ENCODE measurements around the gene GABPB1. TPM values are rescaled to one million over a fixed set of nuclear protein-coding genes. Genes with fewer than 3 reads are reported as not detected.

GABPB1 gene
- total and polyA plus RNA-seq, 3 experiments from 2014 or later = 22.5 to 46.5 (median 45.7) TPM

DNA sequence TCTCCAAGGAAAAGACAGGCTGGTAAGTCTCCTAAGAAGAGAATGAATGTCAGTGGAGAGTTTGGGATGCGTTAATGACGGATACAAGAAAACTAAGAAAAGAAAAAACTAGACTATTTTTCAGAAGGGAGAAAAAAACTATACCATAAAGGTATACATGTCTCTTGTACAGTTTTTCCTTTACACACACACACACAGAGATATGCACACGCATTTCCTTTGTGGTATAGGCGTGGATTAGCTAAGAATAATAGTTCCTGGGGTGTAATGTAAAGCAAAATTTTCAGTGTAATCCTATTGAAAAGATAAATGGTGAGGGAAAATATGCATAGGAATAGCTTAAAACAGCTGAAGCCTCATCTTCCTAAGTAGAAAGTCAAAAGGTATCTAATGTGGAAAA, 36.3 kb downstream of the GABPB1 start:
- POLR2A ChIA-PET = no interaction called here
- CTCF ChIA-PET = interaction anchor here (1.1 to 1.4 kb wide), 2 partner anchors 9 to 897 kb away, joined by 3 to 4 read pairs; no protein-coding TSS in a partner anchor
- Histone ChIP-seq H3K27me3 (ENCODE audit: insufficient read depth, low read length, poor library complexity, severe bottlenecking) (no peaks in the 10 kb centered on the region), H3K4me3 (ENCODE audit: low read length) (no peak overlapping the region), H3K9me3 (ENCODE audit: low read length) (no peaks in the 10 kb centered on the region), H3K36me3 (ENCODE audit: insufficient read depth, low read length) (no peaks in the 10 kb centered on the region), H3K4me1 (ENCODE audit: insufficient read depth, low read length) (peaks cover 3% of the 10 kb centered on the region), H3K27ac (ENCODE audit: low read depth, low read length) (no peak overlapping the region)
- Mint-ChIP-seq H3K27ac (peak overlapping the region; percentile 25 to 91 (median 80)), H3K4me1 (peaks cover 12 to 35% (median 31%) of the 10 kb centered on the region in 3 donors), H3K4me3 (peak overlapping the region in 6 of 7 donors; percentile 44 to 80 (median 65)), H3K9me3 (no peaks in the 10 kb centered on the region), H3K36me3 (no peaks in the 10 kb centered on the region), H3K27me3 (no peaks in the 10 kb centered on the region)
- no peak for DNase-seq

DNA sequence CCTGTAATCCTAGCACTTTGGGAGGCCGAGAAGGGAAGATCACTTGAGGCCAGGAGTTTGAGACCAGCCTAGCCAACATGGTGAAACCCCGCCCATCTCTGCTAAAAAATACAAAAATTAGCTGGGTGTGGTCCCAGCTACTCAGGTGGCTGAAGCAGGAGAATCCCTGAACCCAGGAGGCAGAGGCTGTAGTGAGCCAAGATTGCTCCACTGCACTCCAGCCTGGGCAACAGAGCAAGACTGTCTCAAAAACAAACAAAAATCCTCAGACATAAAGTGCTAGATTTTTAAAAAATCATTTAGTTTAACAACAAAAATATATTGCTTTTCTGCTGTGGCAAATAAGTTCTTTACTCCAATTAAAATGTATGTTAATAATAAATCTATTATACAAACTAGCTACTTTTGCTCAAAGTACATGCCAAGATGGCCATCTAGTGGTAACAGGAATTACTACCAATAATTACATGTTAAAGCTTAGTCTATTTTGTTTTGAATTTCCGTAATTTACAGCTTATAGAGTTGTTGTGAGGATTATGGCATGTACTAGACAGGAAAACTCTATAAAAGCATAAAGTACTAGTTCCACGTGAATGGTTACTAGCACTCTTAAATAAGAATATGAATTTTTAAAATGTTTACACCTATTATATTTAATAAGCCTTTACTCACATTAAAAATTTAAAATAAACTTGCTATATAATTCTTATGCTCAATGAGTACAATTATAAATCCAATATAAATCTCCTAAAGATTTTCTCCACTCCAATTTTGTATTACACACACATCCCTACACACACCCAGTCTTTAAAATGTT, 39.0 kb downstream of the GABPB1 start:
- peaks cover 11 to 31% (median 27%) of the 10 kb centered on the region in 3 donors for H3K4me1 Mint-ChIP-seq
- no peak overlapping the region for H3K4me3 ChIP-seq (ENCODE audit: low read length)
- H3K36me3 ChIP-seq (ENCODE audit: insufficient read depth, low read length) = no peaks in the 10 kb centered on the region
- H3K27me3 Mint-ChIP-seq = no peaks in the 10 kb centered on the region
- no peaks in the 10 kb centered on the region for H3K27me3 ChIP-seq (ENCODE audit: insufficient read depth, low read length, poor library complexity, severe bottlenecking)
- no peak overlapping the region for H3K4me3 Mint-ChIP-seq
- H3K27ac Mint-ChIP-seq = peak overlapping the region in 1 of 8 donors; percentile 13
- H3K9me3 ChIP-seq (ENCODE audit: low read length) = no peaks in the 10 kb centered on the region
- peaks cover 3% of the 10 kb centered on the region for H3K4me1 ChIP-seq (ENCODE audit: insufficient read depth, low read length)
- POLR2A ChIA-PET = interaction anchor here (0.7 kb wide), 1 partner anchor 12 kb away, joined by 3 read pairs; no protein-coding TSS in a partner anchor
- DNase-seq = peak in 2 of 5 donors; percentile 23 to 28
- H3K27ac ChIP-seq (ENCODE audit: low read depth, low read length) = no peak overlapping the region
- CTCF ChIA-PET = interaction anchor here (0.8 to 2.0 kb wide), 15 partner anchors 9 to 1081 kb away, joined by 3 to 15 read pairs (median 4); partner anchors contain the start of gene SLC27A2
- no peaks in the 10 kb centered on the region for H3K9me3 Mint-ChIP-seq
- no peaks in the 10 kb centered on the region for H3K36me3 Mint-ChIP-seq

- POLR2A ChIA-PET = no interaction called here
- Mint-ChIP-seq H3K4me1 (peaks cover 0 to 7% (median 6%) of the 10 kb centered on the region in 3 donors), H3K27me3 (no peaks in the 10 kb centered on the region), H3K27ac (no peak overlapping the region), H3K9me3 (peaks cover 0 to 10% (median 8%) of the 10 kb centered on the region in 5 donors), H3K4me3 (no peak overlapping the region), H3K36me3 (peaks cover 14 to 20% (median 17%) of the 10 kb centered on the region in 3 donors)
- no peaks in the 10 kb centered on the region for H3K27me3 ChIP-seq (ENCODE audit: insufficient read depth, low read length, poor library complexity, severe bottlenecking)
- DNase-seq = no peak
- CTCF ChIA-PET = no interaction called here
- H3K4me1 ChIP-seq (ENCODE audit: insufficient read depth, low read length) = no peaks in the 10 kb centered on the region
- H3K9me3 ChIP-seq (ENCODE audit: low read length) = no peaks in the 10 kb centered on the region
- no peak overlapping the region for H3K4me3 ChIP-seq (ENCODE audit: low read length)
- peaks cover 5% of the 10 kb centered on the region for H3K36me3 ChIP-seq (ENCODE audit: insufficient read depth, low read length)
- no peak overlapping the region for H3K27ac ChIP-seq (ENCODE audit: low read depth, low read length)
Measured at GRCh38 chr15:50312636-50313035, 42.4 kb downstream of the GABPB1 start.

DNA sequence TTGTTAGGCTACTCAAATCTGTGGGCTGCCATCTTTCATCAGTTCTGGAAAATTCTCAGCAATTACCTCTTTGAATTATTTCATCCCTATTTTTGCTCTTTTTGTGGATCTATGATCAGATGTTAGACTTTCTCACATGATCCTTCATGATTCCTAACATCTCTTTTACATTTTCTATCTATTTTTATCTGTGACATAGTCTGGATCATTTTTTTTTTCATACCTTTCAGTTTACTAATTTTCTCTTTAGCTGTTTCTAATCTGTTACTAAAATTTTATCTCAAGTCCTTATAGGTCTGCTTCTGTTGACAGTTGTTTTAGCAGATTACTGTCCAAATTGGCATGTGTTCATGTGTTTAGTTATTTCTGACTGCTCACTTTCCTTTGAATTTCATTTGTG, 47.2 kb downstream of the GABPB1 start:
- no peak overlapping the region for H3K27ac ChIP-seq (ENCODE audit: low read depth, low read length)
- H3K4me3 Mint-ChIP-seq = no peak overlapping the region
- H3K4me1 ChIP-seq (ENCODE audit: insufficient read depth, low read length) = no peaks in the 10 kb centered on the region
- CTCF ChIA-PET = no interaction called here
- DNase-seq = no peak
- no peaks in the 10 kb centered on the region for H3K27me3 ChIP-seq (ENCODE audit: insufficient read depth, low read length, poor library complexity, severe bottlenecking)
- H3K27ac Mint-ChIP-seq = peak overlapping the region in 1 of 8 donors; percentile 12
- peaks cover 25 to 41% (median 40%) of the 10 kb centered on the region in 3 donors for H3K36me3 Mint-ChIP-seq
- no peaks in the 10 kb centered on the region for H3K27me3 Mint-ChIP-seq
- H3K4me3 ChIP-seq (ENCODE audit: low read length) = no peak overlapping the region
- H3K36me3 ChIP-seq (ENCODE audit: insufficient read depth, low read length) = peaks cover 6% of the 10 kb centered on the region
- H3K9me3 ChIP-seq (ENCODE audit: low read length) = no peaks in the 10 kb centered on the region
- POLR2A ChIA-PET = no interaction called here
- no peaks in the 10 kb centered on the region for H3K4me1 Mint-ChIP-seq
- H3K9me3 Mint-ChIP-seq = peaks cover 0 to 10% (median 10%) of the 10 kb centered on the region in 5 donors

- H3K36me3 ChIP-seq (ENCODE audit: insufficient read depth, low read length) = peaks cover 25% of the 10 kb centered on the region
- Mint-ChIP-seq H3K27me3 (no peaks in the 10 kb centered on the region), H3K4me3 (no peak overlapping the region), H3K9me3 (peaks cover 0 to 10% (median 10%) of the 10 kb centered on the region in 5 donors), H3K36me3 (peaks cover 31 to 64% (median 42%) of the 10 kb centered on the region in 3 donors), H3K4me1 (no peaks in the 10 kb centered on the region), H3K27ac (no peak overlapping the region)
- CTCF ChIA-PET = interaction anchor here (1.2 kb wide), 1 partner anchor 11 kb away, joined by 7 read pairs; no protein-coding TSS in a partner anchor
- no peak overlapping the region for H3K4me3 ChIP-seq (ENCODE audit: low read length)
- POLR2A ChIA-PET = no interaction called here
- no peaks in the 10 kb centered on the region for H3K9me3 ChIP-seq (ENCODE audit: low read length)
- no peak overlapping the region for H3K27ac ChIP-seq (ENCODE audit: low read depth, low read length)
- no peak for DNase-seq
- no peaks in the 10 kb centered on the region for H3K4me1 ChIP-seq (ENCODE audit: insufficient read depth, low read length)
- H3K27me3 ChIP-seq (ENCODE audit: insufficient read depth, low read length, poor library complexity, severe bottlenecking) = no peaks in the 10 kb centered on the region
Measured at GRCh38 chr15:50304836-50305235, 50.2 kb downstream of the GABPB1 start.

DNA sequence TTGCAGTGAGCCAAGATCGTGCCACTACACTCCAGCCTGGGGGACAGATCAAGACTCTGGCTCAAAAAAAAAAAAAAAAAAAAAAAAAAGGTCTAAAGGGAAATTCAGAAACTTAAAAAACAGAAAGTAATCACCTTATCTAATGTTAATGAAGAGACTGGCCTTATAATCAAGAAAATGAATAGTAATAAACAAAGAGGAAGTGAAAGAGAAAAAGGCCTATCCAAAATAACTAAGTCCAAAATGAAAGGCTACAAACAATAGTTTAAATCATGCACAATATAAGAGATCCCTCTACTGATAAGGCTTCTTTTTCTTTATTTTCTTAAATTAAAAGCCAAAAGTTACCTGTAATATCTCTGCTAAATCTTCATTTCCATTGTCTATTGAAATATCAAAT, 52.4 kb downstream of the GABPB1 start:
- H3K4me3 ChIP-seq (ENCODE audit: low read length) = no peak overlapping the region
- H3K36me3 ChIP-seq (ENCODE audit: insufficient read depth, low read length) = peaks cover 20% of the 10 kb centered on the region
- Mint-ChIP-seq H3K27me3 (no peaks in the 10 kb centered on the region), H3K36me3 (peaks cover 17 to 65% (median 22%) of the 10 kb centered on the region in 3 donors), H3K27ac (peak overlapping the region in 1 of 8 donors; percentile 9), H3K4me3 (no peak overlapping the region), H3K9me3 (peaks cover 0 to 2% (median 0%) of the 10 kb centered on the region in 5 donors), H3K4me1 (no peaks in the 10 kb centered on the region)
- no peaks in the 10 kb centered on the region for H3K27me3 ChIP-seq (ENCODE audit: insufficient read depth, low read length, poor library complexity, severe bottlenecking)
- no peaks in the 10 kb centered on the region for H3K9me3 ChIP-seq (ENCODE audit: low read length)
- DNase-seq = no peak
- POLR2A ChIA-PET = no interaction called here
- H3K27ac ChIP-seq (ENCODE audit: low read depth, low read length) = no peak overlapping the region
- no peaks in the 10 kb centered on the region for H3K4me1 ChIP-seq (ENCODE audit: insufficient read depth, low read length)
- CTCF ChIA-PET = no interaction called here

GRCh38 chr15:50298340-50298739, 56.7 kb downstream of the GABPB1 start:
- no peaks in the 10 kb centered on the region for H3K9me3 Mint-ChIP-seq
- peaks cover 5 to 59% (median 9%) of the 10 kb centered on the region in 3 donors for H3K36me3 Mint-ChIP-seq
- no peak overlapping the region for H3K4me3 ChIP-seq (ENCODE audit: low read length)
- ChIA-PET CTCF (interaction anchor here (0.7 to 1.0 kb wide), 4 partner anchors 18 to 130 kb away, joined by 3 read pairs; no protein-coding TSS in a partner anchor), POLR2A (no interaction called here)
- no peaks in the 10 kb centered on the region for H3K4me1 ChIP-seq (ENCODE audit: insufficient read depth, low read length)
- H3K27me3 ChIP-seq (ENCODE audit: insufficient read depth, low read length, poor library complexity, severe bottlenecking) = no peaks in the 10 kb centered on the region
- H3K27ac ChIP-seq (ENCODE audit: low read depth, low read length) = no peak overlapping the region
- H3K4me1 Mint-ChIP-seq = no peaks in the 10 kb centered on the region
- H3K36me3 ChIP-seq (ENCODE audit: insufficient read depth, low read length) = peaks cover 20% of the 10 kb centered on the region
- no peak overlapping the region for H3K27ac Mint-ChIP-seq
- H3K9me3 ChIP-seq (ENCODE audit: low read length) = no peaks in the 10 kb centered on the region
- H3K4me3 Mint-ChIP-seq = no peak overlapping the region
- DNase-seq = no peak
- H3K27me3 Mint-ChIP-seq = no peaks in the 10 kb centered on the region

- no peak for DNase-seq
- H3K9me3 Mint-ChIP-seq = no peaks in the 10 kb centered on the region
- peaks cover 0 to 51% (median 2%) of the 10 kb centered on the region in 3 donors for H3K36me3 Mint-ChIP-seq
- Histone ChIP-seq H3K4me3 (ENCODE audit: low read length) (no peak overlapping the region), H3K4me1 (ENCODE audit: insufficient read depth, low read length) (no peaks in the 10 kb centered on the region), H3K9me3 (ENCODE audit: low read length) (no peaks in the 10 kb centered on the region), H3K27ac (ENCODE audit: low read depth, low read length) (no peak overlapping the region), H3K36me3 (ENCODE audit: insufficient read depth, low read length) (peaks cover 6% of the 10 kb centered on the region), H3K27me3 (ENCODE audit: insufficient read depth, low read length, poor library complexity, severe bottlenecking) (no peaks in the 10 kb centered on the region)
- POLR2A ChIA-PET = interaction anchor here (0.6 kb wide), 2 partner anchors 24 to 36 kb away, joined by 3 read pairs; no protein-coding TSS in a partner anchor
- no peaks in the 10 kb centered on the region for H3K27me3 Mint-ChIP-seq
- no peaks in the 10 kb centered on the region for H3K4me1 Mint-ChIP-seq
- no peak overlapping the region for H3K4me3 Mint-ChIP-seq
- CTCF ChIA-PET = interaction anchor here (1.1 kb wide), 1 partner anchor 48 kb away, joined by 3 read pairs; no protein-coding TSS in a partner anchor
- peak overlapping the region in 1 of 8 donors; percentile 64 for H3K27ac Mint-ChIP-seq
Measured at GRCh38 chr15:50295966-50296365, 59.0 kb downstream of the GABPB1 start.
